Activated naive CD8-positive, alpha-beta T cell treated with anti-CD3 and anti-CD28 coated beads, Interleukin-2, amount 50 U/mL, for 24 hours (primary cell): Measurements from ENCODE around the gene CCDC88C.
A peak's percentile ranks its signal among the peaks of the same experiment; 100 is the strongest.

ENCODE experiments used
- ATAC-seq: fragments of 150-1000 bp; cut with Tn5 transposase; one replicate; pipeline ENCODE4 v1.10.0; 2021
- DNase-seq: peaks from one replicate; pipeline ENCODE4 v3.0.0; 2021
- H3K27ac Mint-ChIP-seq: one replicate; pipeline ENCODE4 v1.8.0; 2021; ENCODE audit warnings: mild to moderate bottlenecking, mixed read lengths
- H3K27me3 Mint-ChIP-seq: one replicate; pipeline ENCODE4 v1.8.0; 2021; ENCODE audit warnings: mixed read lengths
- H3K36me3 Mint-ChIP-seq: one replicate; pipeline ENCODE4 v1.8.0; 2021; ENCODE audit warnings: low read depth, mixed read lengths
- H3K4me1 Mint-ChIP-seq: one replicate; pipeline ENCODE4 v1.8.0; 2021; ENCODE audit warnings: mixed read lengths
- H3K4me3 Mint-ChIP-seq: one replicate; pipeline ENCODE4 v1.8.0; 2021; ENCODE audit warnings: mild to moderate bottlenecking, moderate library complexity, mixed read lengths
- H3K9me3 Mint-ChIP-seq: one replicate; pipeline ENCODE4 v1.8.0; 2021; ENCODE audit warnings: mixed read lengths

Gene CCDC88C

GRCh38 chr14:91282954-91283645 is 134.5 kb downstream of the CCDC88C start:
- Mint-ChIP-seq H3K9me3 (no peaks in the 10 kb centered on the region), H3K4me1 (peaks cover 26% of the 10 kb centered on the region), H3K27me3 (no peaks in the 10 kb centered on the region), H3K27ac (peak overlapping the region; percentile 54), H3K36me3 (peaks cover 56% of the 10 kb centered on the region), H3K4me3 (no peak overlapping the region)
- DNase-seq (no peak), ATAC-seq (no peak)

- no peak for DNase-seq
- ATAC-seq = no peak
- Mint-ChIP-seq H3K27ac (peak overlapping the region; percentile 54), H3K36me3 (peaks cover 59% of the 10 kb centered on the region), H3K9me3 (no peaks in the 10 kb centered on the region), H3K4me3 (no peak overlapping the region), H3K27me3 (no peaks in the 10 kb centered on the region), H3K4me1 (peaks cover 25% of the 10 kb centered on the region)
These were observed 136.3 kb downstream of the CCDC88C start for GRCh38 chr14:91281346-91281745.

- H3K27ac Mint-ChIP-seq = no peak overlapping the region
- peaks cover 16% of the 10 kb centered on the region for H3K4me1 Mint-ChIP-seq
- DNase-seq (no peak), ATAC-seq (no peak)
- no peak overlapping the region for H3K4me3 Mint-ChIP-seq
- no peaks in the 10 kb centered on the region for H3K27me3 Mint-ChIP-seq
- H3K9me3 Mint-ChIP-seq = no peaks in the 10 kb centered on the region
- H3K36me3 Mint-ChIP-seq = peaks cover 54% of the 10 kb centered on the region
These were observed 137.5 kb downstream of the CCDC88C start for GRCh38 chr14:91280129-91280528.

GRCh38 chr14:91279354-91279753 is 138.3 kb downstream of the CCDC88C start:
- H3K27me3 Mint-ChIP-seq = no peaks in the 10 kb centered on the region
- H3K9me3 Mint-ChIP-seq = no peaks in the 10 kb centered on the region
- DNase-seq = no peak
- no peak overlapping the region for H3K4me3 Mint-ChIP-seq
- H3K4me1 Mint-ChIP-seq = peaks cover 12% of the 10 kb centered on the region
- H3K36me3 Mint-ChIP-seq = peaks cover 52% of the 10 kb centered on the region
- no peak overlapping the region for H3K27ac Mint-ChIP-seq
- ATAC-seq = no peak

- Mint-ChIP-seq H3K36me3 (peaks cover 42% of the 10 kb centered on the region), H3K9me3 (no peaks in the 10 kb centered on the region)
- ATAC-seq = no peak
These were observed 139.3 kb downstream of the CCDC88C start for GRCh38 chr14:91278383-91278715.

GRCh38 chr14:91277546-91278382 is 139.9 kb downstream of the CCDC88C start:
- no peaks in the 10 kb centered on the region for H3K27me3 Mint-ChIP-seq
- no peaks in the 10 kb centered on the region for H3K9me3 Mint-ChIP-seq
- no peak overlapping the region for H3K27ac Mint-ChIP-seq
- peaks cover 36% of the 10 kb centered on the region for H3K36me3 Mint-ChIP-seq
- ATAC-seq (no peak), DNase-seq (no peak)
- peaks cover 4% of the 10 kb centered on the region for H3K4me1 Mint-ChIP-seq
- H3K4me3 Mint-ChIP-seq = no peak overlapping the region

More at GRCh38 chr14:91278383-91278715, 139.3 kb downstream of the CCDC88C start:
- peak overlapping the region; percentile 31 for H3K27ac Mint-ChIP-seq
- H3K4me1 Mint-ChIP-seq = peaks cover 8% of the 10 kb centered on the region
- H3K4me3 Mint-ChIP-seq = no peak overlapping the region
- no peak for DNase-seq
- no peaks in the 10 kb centered on the region for H3K27me3 Mint-ChIP-seq

- DNase-seq = no peak
- no peak for ATAC-seq
- Mint-ChIP-seq H3K4me1 (peaks cover 4% of the 10 kb centered on the region), H3K4me3 (no peak overlapping the region), H3K27me3 (no peaks in the 10 kb centered on the region), H3K27ac (peak overlapping the region; percentile 37), H3K36me3 (peaks cover 29% of the 10 kb centered on the region), H3K9me3 (no peaks in the 10 kb centered on the region)
These were observed 142.8 kb downstream of the CCDC88C start for GRCh38 chr14:91274796-91275195.

GRCh38 chr14:91273885-91274273 is 143.7 kb downstream of the CCDC88C start:
- DNase-seq (no peak), ATAC-seq (no peak)
- H3K9me3 Mint-ChIP-seq = no peaks in the 10 kb centered on the region
- H3K27me3 Mint-ChIP-seq = no peaks in the 10 kb centered on the region
- peaks cover 4% of the 10 kb centered on the region for H3K4me1 Mint-ChIP-seq
- no peak overlapping the region for H3K4me3 Mint-ChIP-seq
- H3K27ac Mint-ChIP-seq = no peak overlapping the region
- H3K36me3 Mint-ChIP-seq = peaks cover 29% of the 10 kb centered on the region

GRCh38 chr14:91273273-91273884 is 144.2 kb downstream of the CCDC88C start:
- no peaks in the 10 kb centered on the region for H3K9me3 Mint-ChIP-seq
- ATAC-seq = no peak
- no peaks in the 10 kb centered on the region for H3K27me3 Mint-ChIP-seq
- no peak for DNase-seq
- H3K4me3 Mint-ChIP-seq = no peak overlapping the region
- H3K27ac Mint-ChIP-seq = no peak overlapping the region
- peaks cover 4% of the 10 kb centered on the region for H3K4me1 Mint-ChIP-seq
- H3K36me3 Mint-ChIP-seq = peaks cover 29% of the 10 kb centered on the region

GRCh38 chr14:91272341-91273272 is 145.0 kb downstream of the CCDC88C start:
- H3K27ac Mint-ChIP-seq = peak overlapping the region; percentile 40
- ATAC-seq (peak; percentile 15), DNase-seq (no peak)
- H3K4me3 Mint-ChIP-seq = no peak overlapping the region
- peaks cover 4% of the 10 kb centered on the region for H3K4me1 Mint-ChIP-seq
- no peaks in the 10 kb centered on the region for H3K9me3 Mint-ChIP-seq
- H3K36me3 Mint-ChIP-seq = peaks cover 29% of the 10 kb centered on the region
- no peaks in the 10 kb centered on the region for H3K27me3 Mint-ChIP-seq

GRCh38 chr14:91271639-91272038 is 146.0 kb downstream of the CCDC88C start:
- peaks cover 12% of the 10 kb centered on the region for H3K4me1 Mint-ChIP-seq
- H3K36me3 Mint-ChIP-seq = peaks cover 22% of the 10 kb centered on the region
- no peak overlapping the region for H3K27ac Mint-ChIP-seq
- DNase-seq = no peak
- H3K9me3 Mint-ChIP-seq = no peaks in the 10 kb centered on the region
- no peaks in the 10 kb centered on the region for H3K27me3 Mint-ChIP-seq
- no peak for ATAC-seq
- H3K4me3 Mint-ChIP-seq = no peak overlapping the region

- Mint-ChIP-seq H3K9me3 (no peaks in the 10 kb centered on the region), H3K27ac (no peak overlapping the region), H3K4me3 (no peak overlapping the region), H3K4me1 (peaks cover 13% of the 10 kb centered on the region), H3K27me3 (no peaks in the 10 kb centered on the region), H3K36me3 (peaks cover 15% of the 10 kb centered on the region)
- no peak for ATAC-seq
- no peak for DNase-seq
These were observed 147.0 kb downstream of the CCDC88C start for GRCh38 chr14:91270619-91271018.

- no peak overlapping the region for H3K27ac Mint-ChIP-seq
- no peaks in the 10 kb centered on the region for H3K27me3 Mint-ChIP-seq
- H3K9me3 Mint-ChIP-seq = no peaks in the 10 kb centered on the region
- DNase-seq (no peak), ATAC-seq (no peak)
- no peak overlapping the region for H3K4me3 Mint-ChIP-seq
- peaks cover 17% of the 10 kb centered on the region for H3K4me1 Mint-ChIP-seq
- H3K36me3 Mint-ChIP-seq = peaks cover 14% of the 10 kb centered on the region
These were observed 147.4 kb downstream of the CCDC88C start for GRCh38 chr14:91270188-91270587.
